Activated CD8-positive, alpha-beta memory T cell treated with anti-CD3 and anti-CD28 coated beads for 48 hours (primary cell): ENCODE results near the gene SLC16A1.
"Not testable (repeated sequence)": the region's sequence is repeated elsewhere in the genome, so short reads cannot be mapped to it uniquely, and the experiment has no call there.

Experiments
- DNase-seq, 3 experiments: peaks; one replicate each; pipeline ENCODE4 v3.0.0-alpha.2; 2020; ENCODE audit warnings: low read depth in 2 of 3, low spot score in 2 of 3

The SLC16A1 gene

GRCh38 chr1:112955773-112956543 lies at the start of gene SLC16A1:
TSS of gene SLC16A1 (minus strand) at chr1:112956196. CDS start at chr1:112929308, 26,888 bp downstream.
- DNase-seq: peak; percentile 80 to 89 (median 82)

GRCh38 chr1:113003751-113004690 lies 48.0 kb upstream of the SLC16A1 start:
- no peak for DNase-seq

DNA sequence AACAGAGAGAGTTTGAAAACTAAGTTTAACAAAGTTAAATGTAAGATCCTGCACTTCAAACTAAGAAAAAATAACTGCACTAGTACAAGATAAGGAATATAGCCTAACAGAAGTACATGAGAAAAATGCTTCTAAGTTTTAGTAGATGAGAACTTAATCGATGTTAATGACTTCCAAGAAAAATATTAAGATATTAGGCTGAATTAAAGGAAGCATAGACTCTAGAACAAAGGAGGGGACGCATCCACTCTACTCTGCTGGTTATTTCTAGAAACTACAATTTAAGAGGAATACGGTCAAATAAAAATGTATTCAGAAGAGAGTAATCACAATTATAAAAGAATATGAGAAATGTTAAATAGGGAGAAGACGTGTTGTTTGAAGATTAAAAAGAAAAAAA lies 46.3 kb upstream of the SLC16A1 start:
- DNase-seq: no peak

DNA sequence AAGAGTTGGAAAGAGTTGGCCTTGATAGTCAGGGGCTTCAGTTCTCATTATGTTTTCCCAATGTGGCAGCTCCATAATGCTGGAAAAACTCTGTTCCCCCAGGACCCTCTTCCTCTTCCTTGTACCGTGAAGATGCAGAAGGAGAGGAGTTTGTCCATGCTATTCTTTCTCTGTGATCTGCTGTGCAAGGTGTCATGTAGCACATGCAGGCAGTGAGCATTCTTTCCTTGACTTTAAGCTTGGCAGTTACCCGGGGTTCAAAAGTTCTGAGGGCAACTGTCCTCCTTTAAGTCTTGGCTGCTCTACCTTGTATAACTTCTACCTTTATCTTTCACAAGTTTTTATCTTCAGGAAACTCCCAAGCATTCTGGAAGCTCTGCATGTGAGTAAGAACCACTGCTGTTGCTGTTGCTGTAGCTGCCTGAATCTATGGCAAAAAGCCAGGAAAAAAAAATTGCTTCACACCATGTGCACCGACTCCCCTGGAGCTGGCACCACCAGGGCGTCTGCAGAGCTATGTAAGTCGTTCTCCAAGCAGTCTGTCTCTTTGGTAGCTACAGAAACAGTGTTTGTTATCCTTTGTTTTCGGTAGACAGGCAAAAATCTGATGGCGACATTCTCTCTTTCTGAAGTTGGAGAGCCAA lies 42.7 kb upstream of the SLC16A1 start:
- no peak for DNase-seq

- no peak for DNase-seq
These were observed 41.8 kb upstream of the SLC16A1 start for GRCh38 chr1:112997781-112998180.

GRCh38 chr1:112995890-112996289 lies 39.9 kb upstream of the SLC16A1 start:
- no peak for DNase-seq

DNA sequence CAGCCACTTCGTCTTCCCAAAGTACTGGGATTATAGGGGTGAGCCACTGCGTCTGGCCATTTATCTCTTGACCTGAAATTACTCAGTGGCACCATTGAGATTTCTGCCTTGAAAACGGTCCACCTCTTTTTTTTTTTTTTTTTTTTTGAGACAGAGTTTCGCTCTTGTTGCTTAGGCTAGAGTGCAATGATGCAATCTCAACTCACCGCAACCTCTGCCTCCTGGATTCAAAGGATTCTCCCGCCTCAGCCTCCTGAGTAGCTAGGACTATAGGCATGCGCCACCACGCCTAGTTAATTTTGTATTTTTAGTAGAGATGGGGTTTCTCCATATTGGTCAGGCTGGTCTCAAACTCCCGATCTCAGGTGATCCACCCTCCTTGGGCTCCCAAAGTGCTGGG lies 39.0 kb upstream of the SLC16A1 start:
- DNase-seq: not testable (repeated sequence)

DNA sequence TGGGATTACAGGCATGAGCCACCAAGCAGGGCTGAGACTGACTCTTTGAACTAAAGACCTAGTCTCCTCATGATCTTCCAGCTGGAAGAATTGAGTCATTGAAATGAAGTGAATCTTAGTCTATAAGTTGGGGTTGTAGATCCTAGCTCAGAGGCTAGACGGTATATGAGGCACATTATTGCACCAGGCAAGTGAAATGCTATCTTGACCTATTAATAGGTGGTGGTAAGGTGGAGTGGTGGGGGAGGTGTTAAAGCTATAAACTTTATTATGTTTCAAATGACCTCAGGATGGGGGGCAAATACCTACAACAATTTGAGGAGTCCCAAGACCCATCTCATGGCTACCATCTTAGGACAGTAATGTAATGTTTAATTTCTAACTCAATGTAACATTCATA lies 36.8 kb upstream of the SLC16A1 start:
- DNase-seq: no peak

DNA sequence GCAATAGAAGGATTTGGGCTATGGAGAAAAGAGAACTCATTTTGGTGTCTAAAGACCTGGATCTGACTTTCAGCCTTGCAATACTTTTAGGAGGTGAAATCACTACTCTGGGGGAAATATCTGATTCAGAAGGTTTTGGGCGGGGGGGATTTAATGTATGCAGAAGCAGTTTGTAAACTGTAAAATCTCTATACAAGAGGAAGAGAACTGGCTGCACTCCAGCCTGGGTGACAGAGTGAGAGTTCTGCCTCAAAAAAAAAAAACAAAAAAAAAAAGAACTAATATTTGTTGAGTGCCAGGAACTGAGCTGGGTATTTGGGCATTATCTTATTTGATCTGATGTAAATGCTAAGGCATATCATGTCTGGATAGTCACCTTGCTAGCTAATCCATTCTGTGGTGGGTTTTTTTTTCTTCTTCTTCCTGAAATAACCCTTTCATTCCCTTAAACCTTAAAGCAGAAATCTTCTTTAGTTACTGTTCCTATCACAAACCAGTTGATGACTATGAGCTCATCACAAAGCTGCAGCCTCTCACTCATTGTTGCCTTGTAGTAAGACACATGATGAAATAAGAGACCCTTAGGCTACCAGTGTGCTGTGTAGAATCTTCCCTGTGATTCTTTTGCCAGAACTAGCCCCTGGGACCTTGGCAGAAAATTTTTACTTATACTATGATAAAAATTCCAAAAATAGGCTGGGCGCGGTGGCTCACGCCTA lies 35.6 kb upstream of the SLC16A1 start:
- DNase-seq: no peak

- no peak for DNase-seq
These were observed 34.3 kb upstream of the SLC16A1 start for GRCh38 chr1:112990271-112990670.

- no peak for DNase-seq
These were observed 32.4 kb upstream of the SLC16A1 start for GRCh38 chr1:112988367-112988766.

DNA sequence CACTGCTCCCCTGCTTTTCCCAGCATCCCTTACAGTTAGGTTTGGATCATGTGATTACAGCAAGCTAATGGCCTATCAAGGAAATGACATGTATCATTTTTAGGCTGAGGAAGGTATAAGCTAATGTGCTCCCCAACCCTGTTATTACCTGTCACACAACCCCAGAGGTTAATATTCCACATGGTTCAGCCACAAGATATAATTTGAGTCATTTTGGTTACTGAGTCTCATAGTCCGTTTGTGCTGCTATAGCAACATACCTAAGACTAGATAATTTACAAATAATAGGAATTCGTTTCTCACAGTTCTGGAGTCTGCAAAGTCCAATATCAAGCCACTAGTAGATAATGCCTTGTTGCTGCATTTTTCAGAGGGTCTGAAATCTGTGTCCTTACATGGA lies 29.1 kb upstream of the SLC16A1 start:
- no peak for DNase-seq

DNA sequence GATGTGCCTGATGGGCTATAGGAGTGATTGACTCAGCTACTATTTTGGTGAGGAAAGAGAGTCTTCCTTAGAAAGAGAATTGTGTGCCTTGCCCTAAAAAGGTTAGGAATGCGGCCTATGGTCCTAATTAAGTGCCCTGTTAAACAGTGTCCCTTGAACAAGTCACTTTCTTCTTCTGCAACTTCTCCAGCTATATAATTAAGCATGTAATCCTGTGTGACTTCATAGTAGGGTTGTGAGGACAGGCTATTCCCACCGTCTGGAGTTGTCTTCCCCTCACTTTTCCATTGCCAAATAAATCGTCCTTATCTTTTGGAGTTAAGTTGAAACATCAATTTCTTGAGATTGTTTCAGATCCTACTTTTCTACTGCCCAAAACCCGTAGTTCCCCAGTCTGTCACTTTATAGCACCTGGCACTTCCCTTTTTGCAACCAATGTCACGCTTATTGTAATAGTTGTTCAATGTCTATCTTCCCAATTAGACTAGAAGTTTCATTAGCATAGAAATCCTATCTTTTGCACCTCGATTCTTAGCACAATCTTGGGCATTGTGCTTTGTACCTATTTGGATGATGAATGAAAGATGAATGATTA lies 27.6 kb upstream of the SLC16A1 start:
- no peak for DNase-seq

DNA sequence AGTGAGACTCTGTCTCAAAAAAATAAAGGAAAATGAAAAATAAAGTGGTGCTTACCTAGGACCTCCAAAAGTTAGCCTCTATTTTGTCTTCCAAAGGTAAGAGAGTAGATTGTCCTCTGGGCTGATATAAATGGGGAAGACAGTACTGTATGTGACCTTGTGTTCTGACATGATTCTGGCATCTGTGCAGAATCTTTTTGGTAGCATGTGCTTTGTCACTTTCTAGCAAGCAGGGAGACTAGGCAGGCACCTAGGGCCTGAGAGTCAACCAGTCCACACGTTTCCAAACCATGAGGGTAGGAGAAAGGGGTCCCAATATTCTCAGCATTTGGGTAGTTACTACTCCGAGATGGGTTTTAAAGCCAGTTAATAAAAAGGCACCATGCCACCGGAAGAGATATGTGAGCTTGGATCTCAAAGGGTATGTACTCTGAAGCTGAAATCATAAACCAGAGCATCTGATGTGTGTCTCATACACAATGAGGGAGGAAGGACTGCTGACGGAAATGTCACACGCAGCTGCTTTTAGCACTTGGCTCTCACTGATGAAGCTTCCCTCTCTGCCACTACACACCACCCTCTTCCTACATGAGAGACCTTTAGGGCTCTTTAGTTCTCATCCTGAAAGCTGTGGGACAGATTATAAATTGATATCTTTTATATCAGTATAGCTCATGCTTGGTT lies 27.0 kb upstream of the SLC16A1 start:
- DNase-seq: no peak

DNA sequence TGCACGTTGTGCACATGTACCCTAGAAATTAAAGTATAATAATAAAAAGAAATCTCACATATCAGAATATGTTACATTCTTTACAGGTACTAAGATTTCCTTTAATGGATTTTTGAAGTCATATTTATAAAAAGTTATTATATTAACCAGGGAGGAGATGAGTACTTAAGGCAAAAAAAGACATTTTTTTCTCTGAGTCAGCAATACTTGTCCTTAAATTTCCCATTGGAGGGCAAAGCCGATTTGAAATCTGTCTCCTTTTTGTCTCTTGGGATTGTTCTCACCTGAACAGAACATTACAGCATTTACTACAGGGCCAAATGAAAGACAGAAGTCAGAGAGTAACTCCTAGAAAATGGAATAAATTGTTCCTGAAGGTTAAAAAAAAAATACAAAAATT lies 26.3 kb upstream of the SLC16A1 start:
- DNase-seq: no peak

- DNase-seq: not testable (repeated sequence)
These were observed 25.8 kb upstream of the SLC16A1 start for GRCh38 chr1:112981834-112982233.

GRCh38 chr1:112981426-112981825 lies 25.4 kb upstream of the SLC16A1 start:
- no peak for DNase-seq

- no peak for DNase-seq
These were observed 19.3 kb upstream of the SLC16A1 start for GRCh38 chr1:112975336-112975735.

- no peak for DNase-seq
These were observed 18.6 kb upstream of the SLC16A1 start for GRCh38 chr1:112974646-112975045.

DNA sequence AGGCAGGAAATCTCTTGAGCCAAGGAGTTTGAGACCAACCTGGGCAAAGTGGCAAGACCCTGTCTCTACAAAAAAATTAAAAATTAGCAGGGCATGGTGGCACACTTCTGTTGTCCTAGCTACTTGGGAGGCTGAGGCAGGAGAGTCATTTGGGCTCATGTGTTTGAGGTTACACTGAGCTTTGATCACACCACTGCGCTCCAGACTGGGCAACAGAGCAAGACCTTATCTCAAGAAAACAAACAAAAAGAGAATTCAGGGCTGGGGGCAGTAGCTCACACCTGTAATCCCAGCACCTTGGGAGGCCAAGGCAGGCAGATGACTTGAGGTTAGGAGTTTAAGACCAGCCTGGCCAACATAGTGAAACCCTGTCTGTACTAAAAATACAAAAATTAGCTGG lies 17.8 kb upstream of the SLC16A1 start:
- no peak for DNase-seq
